ENCODE results near the gene TCF7L1. TPM values are rescaled to one million over a fixed set of nuclear protein-coding genes. Genes with fewer than 3 reads are reported as not detected.

TCF7L1 gene, protein sequence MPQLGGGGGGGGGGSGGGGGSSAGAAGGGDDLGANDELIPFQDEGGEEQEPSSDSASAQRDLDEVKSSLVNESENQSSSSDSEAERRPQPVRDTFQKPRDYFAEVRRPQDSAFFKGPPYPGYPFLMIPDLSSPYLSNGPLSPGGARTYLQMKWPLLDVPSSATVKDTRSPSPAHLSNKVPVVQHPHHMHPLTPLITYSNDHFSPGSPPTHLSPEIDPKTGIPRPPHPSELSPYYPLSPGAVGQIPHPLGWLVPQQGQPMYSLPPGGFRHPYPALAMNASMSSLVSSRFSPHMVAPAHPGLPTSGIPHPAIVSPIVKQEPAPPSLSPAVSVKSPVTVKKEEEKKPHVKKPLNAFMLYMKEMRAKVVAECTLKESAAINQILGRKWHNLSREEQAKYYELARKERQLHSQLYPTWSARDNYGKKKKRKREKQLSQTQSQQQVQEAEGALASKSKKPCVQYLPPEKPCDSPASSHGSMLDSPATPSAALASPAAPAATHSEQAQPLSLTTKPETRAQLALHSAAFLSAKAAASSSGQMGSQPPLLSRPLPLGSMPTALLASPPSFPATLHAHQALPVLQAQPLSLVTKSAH
- not detected for total RNA-seq (2013)
- under 1 TPM in 2 of 3 donors, not detected in 1; 0.05 to 0.09 TPM for polyA plus RNA-seq
- 0.08 TPM in 1 of 2 replicates, not detected in the other for polyA minus RNA-seq
- 0 to 1.1 (median 0.07) reads per million in 11 experiments for total RNA-seq

GRCh38 chr2:85132834-85133637 is at the start of gene TCF7L1:
TCF7L1 (plus strand) TSS chr2:85133392; CDS start chr2:85133685, 293 bp downstream.
- H3K27ac Mint-ChIP-seq: no peak within 1 kb of the TSS
- peaks cover 16% of the 10 kb centered on the region for H3K4me1 Mint-ChIP-seq
- H3K9me3 Mint-ChIP-seq: peaks cover 0 to 10% (median 5%) of the 10 kb centered on the region in 7 donors
- no peaks in the 10 kb centered on the region for H3K36me3 ChIP-seq (replicated peaks in 1 of 2; ENCODE audit: control insufficient read depth in 1 of 2, insufficient read depth in 2 of 2, low read length in 2 of 2)
- DNase-seq: no peak
- H3K27me3 Mint-ChIP-seq (ENCODE audit: low read depth in 3 of 3): peaks cover 71 to 73% (median 72%) of the 10 kb centered on the region in 3 donors
- WGBS (ENCODE audit: insufficient coverage): under 1% methylated on average over 85 of the region's 91 CpGs
- peaks cover 14 to 20% of the 10 kb centered on the region in 2 donors for H3K4me1 ChIP-seq (ENCODE audit: control insufficient read depth in 1 of 2, insufficient read depth in 2 of 2, low read length in 2 of 2)
- TF ChIP-seq, protein P1, sequence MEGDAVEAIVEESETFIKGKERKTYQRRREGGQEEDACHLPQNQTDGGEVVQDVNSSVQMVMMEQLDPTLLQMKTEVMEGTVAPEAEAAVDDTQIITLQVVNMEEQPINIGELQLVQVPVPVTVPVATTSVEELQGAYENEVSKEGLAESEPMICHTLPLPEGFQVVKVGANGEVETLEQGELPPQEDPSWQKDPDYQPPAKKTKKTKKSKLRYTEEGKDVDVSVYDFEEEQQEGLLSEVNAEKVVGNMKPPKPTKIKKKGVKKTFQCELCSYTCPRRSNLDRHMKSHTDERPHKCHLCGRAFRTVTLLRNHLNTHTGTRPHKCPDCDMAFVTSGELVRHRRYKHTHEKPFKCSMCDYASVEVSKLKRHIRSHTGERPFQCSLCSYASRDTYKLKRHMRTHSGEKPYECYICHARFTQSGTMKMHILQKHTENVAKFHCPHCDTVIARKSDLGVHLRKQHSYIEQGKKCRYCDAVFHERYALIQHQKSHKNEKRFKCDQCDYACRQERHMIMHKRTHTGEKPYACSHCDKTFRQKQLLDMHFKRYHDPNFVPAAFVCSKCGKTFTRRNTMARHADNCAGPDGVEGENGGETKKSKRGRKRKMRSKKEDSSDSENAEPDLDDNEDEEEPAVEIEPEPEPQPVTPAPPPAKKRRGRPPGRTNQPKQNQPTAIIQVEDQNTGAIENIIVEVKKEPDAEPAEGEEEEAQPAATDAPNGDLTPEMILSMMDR (IDR thresholded peaks at IDR 0.05): peak; percentile 36
- H3K4me3 ChIP-seq (replicated peaks in 1 of 3; ENCODE audit: low read depth in 2 of 3, low read length in 3 of 3): peak within 1 kb of the TSS; percentile 18 to 71 (median 31)
- no peak within 1 kb of the TSS for H3K9ac ChIP-seq (ENCODE audit: insufficient read depth, low read length, poor library complexity, severe bottlenecking)
- H3K27ac ChIP-seq (ENCODE audit: low read depth in 1 of 2, low read length in 2 of 2): no peak within 1 kb of the TSS
- H3K4me2 ChIP-seq (replicated peaks; ENCODE audit: extremely low read depth, low read length, poor library complexity, severe bottlenecking): peak within 1 kb of the TSS; percentile 79
- H3K27me3 ChIP-seq (ENCODE audit: control insufficient read depth in 2 of 2, insufficient read depth in 2 of 2, low read length in 2 of 2): peaks cover 53 to 82% of the 10 kb centered on the region in 2 donors
- intact Hi-C loops (cut with micrococcal nuclease): no loop called here
- no peaks in the 10 kb centered on the region for H4K20me1 ChIP-seq (ENCODE audit: insufficient read depth, low read length)
- no peaks in the 10 kb centered on the region for H3K36me3 Mint-ChIP-seq
- H3K79me2 ChIP-seq (ENCODE audit: insufficient read depth, low read length): no peaks in the 10 kb centered on the region
- peak within 1 kb of the TSS; percentile 67 to 89 for H3K4me3 Mint-ChIP-seq
- H3K9me3 ChIP-seq (replicated peaks in 1 of 2; ENCODE audit: control insufficient read depth in 1 of 2, insufficient read depth in 1 of 2, low read length in 2 of 2): peaks cover 0 to 20% of the 10 kb centered on the region in 2 donors
- H2AFZ ChIP-seq (ENCODE audit: insufficient read depth, low read depth, low read length, poor library complexity, severe bottlenecking): peak within 1 kb of the TSS; percentile 53

- H3K27me3 ChIP-seq (ENCODE audit: control insufficient read depth in 2 of 2, insufficient read depth in 2 of 2, low read length in 2 of 2): no peaks in the 10 kb centered on the region
- H3K36me3 Mint-ChIP-seq: no peaks in the 10 kb centered on the region
- H3K4me1 Mint-ChIP-seq: peaks cover 5% of the 10 kb centered on the region
- H3K27ac Mint-ChIP-seq: no peak overlapping the region
- peaks cover 1 to 14% (median 9%) of the 10 kb centered on the region in 7 donors for H3K9me3 Mint-ChIP-seq
- H2AFZ ChIP-seq (ENCODE audit: insufficient read depth, low read depth, low read length, poor library complexity, severe bottlenecking): no peak overlapping the region
- no peak for DNase-seq
- no peak overlapping the region for H3K4me2 ChIP-seq (replicated peaks; ENCODE audit: extremely low read depth, low read length, poor library complexity, severe bottlenecking)
- H4K20me1 ChIP-seq (ENCODE audit: insufficient read depth, low read length): no peaks in the 10 kb centered on the region
- no peak overlapping the region for H3K4me3 Mint-ChIP-seq
- H3K36me3 ChIP-seq (replicated peaks in 1 of 2; ENCODE audit: control insufficient read depth in 1 of 2, insufficient read depth in 2 of 2, low read length in 2 of 2): no peaks in the 10 kb centered on the region
- H3K4me3 ChIP-seq (replicated peaks in 1 of 3; ENCODE audit: low read depth in 2 of 3, low read length in 3 of 3): no peak overlapping the region
- no peaks in the 10 kb centered on the region for H3K4me1 ChIP-seq (ENCODE audit: control insufficient read depth in 1 of 2, insufficient read depth in 2 of 2, low read length in 2 of 2)
- no peaks in the 10 kb centered on the region for H3K79me2 ChIP-seq (ENCODE audit: insufficient read depth, low read length)
- no peak overlapping the region for H3K9ac ChIP-seq (ENCODE audit: insufficient read depth, low read length, poor library complexity, severe bottlenecking)
- WGBS (ENCODE audit: insufficient coverage): no CpG with 5 or more reads among the region's 3 CpGs
- H3K27me3 Mint-ChIP-seq (ENCODE audit: low read depth in 3 of 3): peaks cover 8 to 12% (median 12%) of the 10 kb centered on the region in 3 donors
- TF ChIP-seq, protein P1 (IDR thresholded peaks at IDR 0.05): no peak
- H3K27ac ChIP-seq (ENCODE audit: low read depth in 1 of 2, low read length in 2 of 2): no peak overlapping the region
- H3K9me3 ChIP-seq (replicated peaks in 1 of 2; ENCODE audit: control insufficient read depth in 1 of 2, insufficient read depth in 1 of 2, low read length in 2 of 2): peaks cover 9 to 10% of the 10 kb centered on the region in 2 donors
- intact Hi-C loops (cut with micrococcal nuclease): no loop called here
Measured at GRCh38 chr2:85085563-85085962, 47.6 kb upstream of the TCF7L1 start.

All from CD14-positive monocyte (primary cell).